ENCODE data around the gene CACNA2D3.

GRCh38 chr3:54966979-54967378, 844.6 kb downstream of the CACNA2D3 start:
- TF ChIP-seq CTCF (IDR thresholded peaks at IDR 0.05; ENCODE audit: insufficient read depth, low read length, poor library complexity, severe bottlenecking): no peak
- TF ChIP-seq EZH2phosphoT487 (conservative IDR thresholded peaks at IDR 0.05; ENCODE audit: low read length): no peak

All from SU-DHL-6 (cell line).